Measurements from ENCODE around the gene OR4K17.
"Not testable (repeated sequence)": the region's sequence is repeated elsewhere in the genome, so short reads cannot be mapped to it uniquely, and the experiment has no call there.

The OR4K17 gene

DNA sequence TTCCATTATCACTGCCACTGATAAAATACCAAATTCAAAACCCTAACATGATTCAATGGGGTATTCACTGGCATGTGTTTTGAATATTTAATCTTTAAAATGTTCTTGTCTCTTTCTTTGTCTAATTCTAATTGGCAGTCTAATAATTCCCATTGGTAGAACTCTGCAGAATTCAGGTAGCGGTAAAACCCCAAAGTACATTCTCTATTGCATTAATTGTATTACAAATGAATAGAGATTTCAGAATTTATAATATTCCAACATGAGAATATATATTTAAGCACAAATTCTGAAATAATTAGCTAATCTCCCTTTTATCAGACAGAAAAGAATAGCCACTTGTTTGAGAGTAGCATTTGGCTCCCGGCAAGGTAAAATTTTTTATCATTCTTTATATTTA, 28.0 kb downstream of the OR4K17 start, which contains the start of gene OR4N5:
Gene OR4N5, plus strand, starts transcription at position 301 of the 400 bp plus-strand sequence. CDS start 4,916 bp downstream, outside the sequence.
- no peak for DNase-seq (ENCODE audit: extremely low spot score)
- TF ChIP-seq, protein P1, sequence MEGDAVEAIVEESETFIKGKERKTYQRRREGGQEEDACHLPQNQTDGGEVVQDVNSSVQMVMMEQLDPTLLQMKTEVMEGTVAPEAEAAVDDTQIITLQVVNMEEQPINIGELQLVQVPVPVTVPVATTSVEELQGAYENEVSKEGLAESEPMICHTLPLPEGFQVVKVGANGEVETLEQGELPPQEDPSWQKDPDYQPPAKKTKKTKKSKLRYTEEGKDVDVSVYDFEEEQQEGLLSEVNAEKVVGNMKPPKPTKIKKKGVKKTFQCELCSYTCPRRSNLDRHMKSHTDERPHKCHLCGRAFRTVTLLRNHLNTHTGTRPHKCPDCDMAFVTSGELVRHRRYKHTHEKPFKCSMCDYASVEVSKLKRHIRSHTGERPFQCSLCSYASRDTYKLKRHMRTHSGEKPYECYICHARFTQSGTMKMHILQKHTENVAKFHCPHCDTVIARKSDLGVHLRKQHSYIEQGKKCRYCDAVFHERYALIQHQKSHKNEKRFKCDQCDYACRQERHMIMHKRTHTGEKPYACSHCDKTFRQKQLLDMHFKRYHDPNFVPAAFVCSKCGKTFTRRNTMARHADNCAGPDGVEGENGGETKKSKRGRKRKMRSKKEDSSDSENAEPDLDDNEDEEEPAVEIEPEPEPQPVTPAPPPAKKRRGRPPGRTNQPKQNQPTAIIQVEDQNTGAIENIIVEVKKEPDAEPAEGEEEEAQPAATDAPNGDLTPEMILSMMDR (IDR thresholded peaks at IDR 0.05; ENCODE audit: control extremely low read depth, extremely low read depth, low read depth, missing control alignments) = no peak
- CTCF ChIA-PET = no interaction called here
- POLR2A ChIA-PET = no interaction called here

DNA sequence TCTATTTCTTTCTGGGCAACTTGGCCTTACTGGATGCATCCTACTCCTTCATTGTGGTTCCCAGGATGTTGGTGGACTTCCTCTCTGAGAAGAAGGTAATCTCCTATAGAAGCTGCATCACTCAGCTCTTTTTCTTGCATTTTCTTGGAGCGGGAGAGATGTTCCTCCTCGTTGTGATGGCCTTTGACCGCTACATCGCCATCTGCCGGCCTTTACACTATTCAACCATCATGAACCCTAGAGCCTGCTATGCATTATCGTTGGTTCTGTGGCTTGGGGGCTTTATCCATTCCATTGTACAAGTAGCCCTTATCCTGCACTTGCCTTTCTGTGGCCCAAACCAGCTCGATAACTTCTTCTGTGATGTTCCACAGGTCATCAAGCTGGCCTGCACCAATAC, 33.4 kb downstream of the OR4K17 start:
- CTCF ChIA-PET = no interaction called here
- POLR2A ChIA-PET = no interaction called here
- no peak for DNase-seq (ENCODE audit: extremely low spot score)
- TF ChIP-seq, protein P1 (IDR thresholded peaks at IDR 0.05; ENCODE audit: control extremely low read depth, extremely low read depth, low read depth, missing control alignments) = no peak

DNA sequence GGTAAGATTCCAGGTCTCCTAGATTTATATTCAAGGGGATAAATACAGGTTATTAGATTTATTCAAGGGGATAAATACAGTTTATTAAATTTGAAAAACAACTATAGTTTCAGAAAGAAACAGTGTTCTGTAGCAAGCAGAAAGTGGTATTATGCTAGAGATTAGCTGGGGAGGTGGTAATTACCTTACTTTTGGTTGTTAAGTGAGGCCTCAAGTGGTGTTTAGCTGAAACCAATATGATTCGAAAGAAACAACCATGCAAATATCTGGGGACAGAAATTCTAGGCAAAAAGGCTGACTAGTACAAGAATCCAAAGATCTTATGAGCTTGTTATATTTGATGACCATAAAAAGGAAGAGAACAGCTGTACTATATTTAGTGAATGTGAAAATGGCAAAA, 34.3 kb downstream of the OR4K17 start:
- no peak for DNase-seq (ENCODE audit: extremely low spot score)
- ChIA-PET CTCF (interaction anchor here (1.3 kb wide), 1 partner anchor 11 kb away, joined by 3 read pairs; no protein-coding TSS in a partner anchor), POLR2A (no interaction called here)
- TF ChIP-seq, protein P1 (IDR thresholded peaks at IDR 0.05; ENCODE audit: control extremely low read depth, extremely low read depth, low read depth, missing control alignments) = no peak

DNA sequence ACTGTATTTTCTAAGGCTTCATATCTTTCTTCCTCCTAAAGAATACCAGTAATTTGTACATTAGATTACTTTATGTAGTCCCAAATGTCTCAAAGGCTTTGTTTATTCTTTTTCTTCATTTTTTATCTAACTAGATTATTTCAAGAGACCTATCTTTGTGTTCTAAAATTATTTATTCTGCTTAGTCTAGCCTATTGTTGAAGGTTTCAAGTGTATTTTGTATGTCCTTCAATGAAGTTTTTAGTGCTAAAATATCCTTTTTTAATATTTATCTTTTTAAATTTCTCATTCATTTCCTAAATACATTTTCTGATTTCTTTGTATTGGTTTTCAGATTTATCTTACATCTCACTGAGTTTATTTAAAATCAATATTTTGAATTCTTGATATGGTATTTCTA, 53.9 kb downstream of the OR4K17 start:
- TF ChIP-seq, protein P1 (IDR thresholded peaks at IDR 0.05; ENCODE audit: control extremely low read depth, extremely low read depth, low read depth, missing control alignments) = no peak
- POLR2A ChIA-PET = no interaction called here
- CTCF ChIA-PET = no interaction called here
- DNase-seq (ENCODE audit: extremely low spot score) = no peak

DNA sequence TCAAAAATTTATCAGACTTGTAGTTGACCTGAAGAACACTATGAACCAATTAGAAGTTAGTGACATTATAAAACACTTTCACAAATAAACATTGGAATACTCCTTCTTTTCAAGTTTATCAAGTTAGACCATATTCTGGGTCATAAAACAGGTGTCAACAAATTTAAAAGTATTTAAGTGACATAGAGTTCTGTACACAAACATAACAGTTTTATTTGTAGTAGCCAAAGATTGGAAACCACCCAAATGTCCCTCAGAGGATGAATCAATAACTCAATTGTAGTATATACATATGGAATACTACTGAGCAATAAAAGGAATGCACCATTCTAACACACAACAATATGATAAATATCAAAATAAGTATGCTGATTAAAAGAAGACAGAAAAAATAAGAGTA, 56.6 kb downstream of the OR4K17 start:
- ChIA-PET POLR2A (no interaction called here), CTCF (no interaction called here)
- TF ChIP-seq, protein P1 (IDR thresholded peaks at IDR 0.05; ENCODE audit: control extremely low read depth, extremely low read depth, low read depth, missing control alignments) = no peak
- no peak for DNase-seq (ENCODE audit: extremely low spot score)

DNA sequence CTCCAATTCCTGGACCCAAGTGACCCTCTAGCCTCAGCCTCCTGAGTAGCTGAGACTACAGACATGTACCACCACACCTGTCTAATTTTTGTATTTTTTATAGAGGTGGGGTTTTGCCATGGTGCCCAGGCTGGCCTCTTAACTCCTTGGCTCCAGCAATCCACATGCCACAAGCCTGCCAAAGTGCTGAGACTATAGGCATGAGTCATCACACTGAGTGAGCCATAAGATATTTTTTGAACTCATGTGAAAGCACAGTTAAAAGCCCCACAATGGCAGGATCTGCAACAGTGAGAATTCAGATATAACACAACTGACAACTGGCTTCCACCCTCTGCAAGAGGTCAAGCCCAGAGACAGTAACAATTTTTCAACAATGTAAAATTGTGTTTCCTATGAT, 59.3 kb downstream of the OR4K17 start:
- CTCF ChIA-PET; DNase-seq (ENCODE audit: extremely low spot score); POLR2A ChIA-PET: not testable (repeated sequence)

All from GM10248 (cell line).